Measurements from ENCODE around the gene SGPP1. TPM values are rescaled to one million over a fixed set of nuclear protein-coding genes. Genes with fewer than 3 reads are reported as not detected.

SGPP1 gene
- total RNA-seq, 1 experiment from 2014 or later = 5.5 TPM

Other genes starting within 250 kb of the SGPP1 start
- gene PPP2R5E, start 184.7 kb downstream of the SGPP1 start, total RNA-seq (2021) = 63.0 and 65.8 TPM in 2 replicates
- 24.0 and 26.4 TPM in 2 replicates for gene WDR89, start 86.2 kb downstream of the SGPP1 start, total RNA-seq (2021)
- 36.9 and 43.3 TPM in 2 replicates for gene SYNE2, start 124.9 kb upstream of the SGPP1 start, total RNA-seq (2021)

All from H9 (cell line).